C4-2B (cell line): ENCODE results near the gene TMEM127.
"Not testable (repeated sequence)": the region's sequence is repeated elsewhere in the genome, so short reads cannot be mapped to it uniquely, and the experiment has no call there.

ENCODE experiments used
- H3K27ac ChIP-seq: fragments of 450-650 bp; 2 replicates; pipeline ENCODE4 v1.5.1; 2017
- CTCF ChIP-seq: fragments of 450-650 bp; conservative IDR thresholded peaks from 2 replicates; pipeline ENCODE4 v1.5.1; 2017; ENCODE audit warnings: mild to moderate bottlenecking
- ZFX ChIP-seq: fragments of 450-650 bp; IDR thresholded peaks from 2 replicates; pipeline ENCODE4 v1.6.1; 2017

The TMEM127 gene

GRCh38 chr2:96239091-96239490 is 26.7 kb downstream of the TMEM127 start:
- H3K27ac ChIP-seq: no peak overlapping the region
- no peak for TF ChIP-seq ZFX
- no peak for TF ChIP-seq CTCF

GRCh38 chr2:96238266-96238665 is 27.5 kb downstream of the TMEM127 start:
- no peak overlapping the region for H3K27ac ChIP-seq
- TF ChIP-seq ZFX (no peak), CTCF (no peak)

GRCh38 chr2:96236882-96237281 is 28.9 kb downstream of the TMEM127 start:
- H3K27ac ChIP-seq: no peak overlapping the region
- TF ChIP-seq CTCF: no peak
- no peak for TF ChIP-seq ZFX

- H3K27ac ChIP-seq: no peak overlapping the region
- TF ChIP-seq CTCF: no peak
These were observed 31.9 kb downstream of the TMEM127 start for GRCh38 chr2:96233880-96234316.

- H3K27ac ChIP-seq: no peak overlapping the region
- TF ChIP-seq ZFX (no peak), CTCF (no peak)
These were observed 32.4 kb downstream of the TMEM127 start for GRCh38 chr2:96233436-96233835.

GRCh38 chr2:96231316-96231715 is 34.5 kb downstream of the TMEM127 start:
- TF ChIP-seq CTCF: no peak
- no peak for TF ChIP-seq ZFX
- no peak overlapping the region for H3K27ac ChIP-seq

- H3K27ac ChIP-seq: no peak overlapping the region
- no peak for TF ChIP-seq CTCF
- TF ChIP-seq ZFX: no peak
These were observed 40.7 kb downstream of the TMEM127 start for GRCh38 chr2:96225016-96225533.

- not testable (repeated sequence) for H3K27ac ChIP-seq
These were observed 44.7 kb downstream of the TMEM127 start for GRCh38 chr2:96221106-96221505.

GRCh38 chr2:96219959-96220358 is 45.8 kb downstream of the TMEM127 start:
- H3K27ac ChIP-seq: not testable (repeated sequence)
